HepG2 (cell line): Measurements from ENCODE around the gene IL11RA. TPM values are rescaled to one million over a fixed set of nuclear protein-coding genes. Genes with fewer than 3 reads are reported as not detected.

Experiments
- AKAP8 ChIP-seq: sonication (generic); formaldehyde crosslinking; IDR thresholded peaks from 2 replicates; pipeline ENCODE4 v1.5.1; 2020; ENCODE audit warnings: mild to moderate bottlenecking, missing genetic modification reagents
- FOXK2 ChIP-seq: fragments of 450-650 bp; IDR thresholded peaks from 2 replicates; pipeline ENCODE4 v1.6.1; 2016
- HDAC2 ChIP-seq: sonication (generic); formaldehyde crosslinking; IDR thresholded peaks from 2 replicates; pipeline ENCODE4 v1.4.0; 2020; ENCODE audit warnings: missing genetic modification reagents
- HIVEP1 ChIP-seq: sonication (generic); formaldehyde crosslinking; IDR thresholded peaks from 2 replicates; pipeline ENCODE4 v1.4.0; 2020; ENCODE audit warnings: mild to moderate bottlenecking, missing genetic modification reagents
- NR1H2 ChIP-seq: sonication (generic); formaldehyde crosslinking; IDR thresholded peaks from 2 replicates; pipeline ENCODE4 v1.8.1; 2022; ENCODE audit warnings: low read depth, missing genetic modification reagents, borderline replicate concordance
- POLR2A ChIP-seq, 2 experiments: IDR thresholded peaks; 2 replicates each; pipeline ENCODE4 v1.6.1; 2011; ENCODE audit warnings: low read depth in 2 of 2, low read length in 2 of 2, mild to moderate bottlenecking in 1 of 2, moderate library complexity in 1 of 2; ENCODE audit not compliant: insufficient read depth in 1 of 2
- PRMT3 ChIP-seq: sonication (generic); formaldehyde crosslinking; IDR thresholded peaks from 2 replicates; pipeline ENCODE4 v1.8.1; 2022; ENCODE audit warnings: low read depth, mild to moderate bottlenecking, moderate library complexity, missing genetic modification reagents, borderline replicate concordance
- SAP130 ChIP-seq: IDR thresholded peaks from 2 replicates; pipeline ENCODE4 v1.6.1; 2016; ENCODE audit warnings: low read depth
- TAF1 ChIP-seq: sonication (generic); formaldehyde crosslinking; IDR thresholded peaks from 2 replicates; pipeline ENCODE4 v1.4.0; 2020; ENCODE audit warnings: missing genetic modification reagents
- ZNF335 ChIP-seq: sonication (generic); formaldehyde crosslinking; IDR thresholded peaks from 2 replicates; pipeline ENCODE4 v1.4.0; 2020; ENCODE audit warnings: missing genetic modification reagents
- ZNF619 ChIP-seq: sonication (generic); formaldehyde crosslinking; IDR thresholded peaks from 2 replicates; pipeline ENCODE4 v1.4.0; 2020; ENCODE audit warnings: mild to moderate bottlenecking, missing genetic modification reagents
- ZNF720 ChIP-seq: sonication (generic); formaldehyde crosslinking; IDR thresholded peaks from 2 replicates; pipeline ENCODE4 v1.4.0; 2020; ENCODE audit warnings: missing genetic modification reagents
- ZNF724P ChIP-seq: sonication (generic); formaldehyde crosslinking; IDR thresholded peaks from 2 replicates; pipeline ENCODE4 v1.8.0; 2022; ENCODE audit warnings: missing genetic modification reagents, borderline replicate concordance
- ZNF768 ChIP-seq: sonication (generic); formaldehyde crosslinking; IDR thresholded peaks from 2 replicates; pipeline ENCODE4 v1.4.0; 2020; ENCODE audit warnings: missing genetic modification reagents
- ZNF83 ChIP-seq: sonication (generic); formaldehyde crosslinking; IDR thresholded peaks from 2 replicates; pipeline ENCODE4 v1.4.0; 2020; ENCODE audit warnings: missing genetic modification reagents, mild to moderate bottlenecking, borderline replicate concordance
- ZSCAN21 ChIP-seq: sonication (generic); formaldehyde crosslinking; IDR thresholded peaks from 2 replicates; pipeline ENCODE4 v1.8.0; 2022; ENCODE audit warnings: mild to moderate bottlenecking, missing genetic modification reagents, moderate library complexity, borderline replicate concordance
- polyA plus RNA-seq, 8 experiments: library from polyadenylated mRNA; depleted of rRNA in 3 of 8; stranded (reverse) in 7 of 8; unstranded in 1 of 8; fragments of >200 nt; fragmentation: Illumina TruSeq in 4 of 8; extraction: Trizol in 4 of 8; gene quantifications; 2 replicates each; pipeline versions ENCODE4 v1.2.1 to v1.2.3, GENCODE V29; 2011 to 2016; ENCODE audit warnings: low read depth in 4 of 8, missing spikeins in 1 of 8, mixed read lengths in 1 of 8; ENCODE audit not compliant: insufficient read depth in 1 of 8
- total RNA-seq, 5 experiments: library from RNA; depleted of rRNA; stranded (reverse); fragments of >200 nt; fragmentation: Illumina TruSeq; extraction: Trizol; gene quantifications; 2 replicates each; pipeline ENCODE4 v1.2.3, GENCODE V29; 2016; ENCODE audit warnings: low read depth in 1 of 5
- TF ChIP-seq, protein P1 (sequence below): sonication (generic); formaldehyde crosslinking; IDR thresholded peaks from 2 replicates; pipeline ENCODE4 v1.5.1; 2020; ENCODE audit warnings: missing genetic modification reagents, mild to moderate bottlenecking, borderline replicate concordance
- TF ChIP-seq, protein P2 (sequence below): sonication (generic); formaldehyde crosslinking; IDR thresholded peaks from 2 replicates; pipeline ENCODE4 v1.4.0; 2020; ENCODE audit warnings: mild to moderate bottlenecking, missing genetic modification reagents
- TF ChIP-seq, protein P3 (sequence below): sonication (generic); formaldehyde crosslinking; IDR thresholded peaks from 2 replicates; pipeline ENCODE4 v1.8.0; 2022; ENCODE audit warnings: mild to moderate bottlenecking, missing genetic modification reagents

IL11RA gene
- total and polyA plus RNA-seq, 2 of the 13 experiments (the other 11 are each of a cell fraction or from before 2014, with no cell fraction given) = 2.0 to 4.2 TPM

DNA sequence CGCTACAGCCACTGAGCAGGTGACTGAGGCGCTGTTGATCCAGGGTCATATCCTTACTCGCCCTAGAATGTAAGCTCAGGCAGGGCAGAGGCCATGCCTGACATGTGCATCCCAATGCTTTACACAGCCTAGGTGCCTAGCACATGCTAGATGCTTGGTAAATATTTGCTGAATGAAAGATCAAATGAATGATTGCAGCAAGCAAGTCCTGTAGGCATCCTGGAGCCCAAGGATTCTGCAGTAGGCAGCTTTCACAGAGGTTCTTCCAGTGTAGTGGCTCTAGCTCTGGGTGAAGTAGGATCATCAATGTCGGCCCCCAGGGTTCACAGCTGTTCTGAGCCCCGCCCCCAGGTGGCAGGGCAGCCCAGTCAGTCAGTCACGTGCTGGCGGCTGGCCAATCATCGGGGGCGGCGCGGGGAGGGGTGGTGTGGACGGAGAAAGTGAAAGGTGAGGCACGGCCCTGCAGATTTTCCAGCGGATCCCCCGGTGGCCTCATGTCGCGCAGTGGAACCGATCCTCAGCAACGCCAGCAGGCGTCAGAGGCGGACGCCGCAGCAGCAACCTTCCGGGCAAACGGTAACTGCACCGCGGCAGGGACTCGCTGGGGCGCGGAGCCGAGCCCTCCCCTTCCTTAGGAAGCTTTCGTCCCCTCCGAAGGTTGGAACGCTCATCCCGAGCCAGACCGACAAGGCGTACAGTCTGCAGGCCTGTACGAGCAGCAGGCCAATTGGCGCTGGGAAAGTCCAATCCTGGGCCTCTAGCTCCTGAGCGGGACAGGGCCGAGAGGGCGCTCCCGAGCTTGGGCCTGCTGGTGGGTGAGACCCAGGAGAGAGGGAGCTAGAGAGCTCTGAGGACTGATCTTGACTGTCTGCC lies 5.5 kb upstream of the IL11RA start, which contains the start of gene GALT (continued):
- TF ChIP-seq, protein P1, sequence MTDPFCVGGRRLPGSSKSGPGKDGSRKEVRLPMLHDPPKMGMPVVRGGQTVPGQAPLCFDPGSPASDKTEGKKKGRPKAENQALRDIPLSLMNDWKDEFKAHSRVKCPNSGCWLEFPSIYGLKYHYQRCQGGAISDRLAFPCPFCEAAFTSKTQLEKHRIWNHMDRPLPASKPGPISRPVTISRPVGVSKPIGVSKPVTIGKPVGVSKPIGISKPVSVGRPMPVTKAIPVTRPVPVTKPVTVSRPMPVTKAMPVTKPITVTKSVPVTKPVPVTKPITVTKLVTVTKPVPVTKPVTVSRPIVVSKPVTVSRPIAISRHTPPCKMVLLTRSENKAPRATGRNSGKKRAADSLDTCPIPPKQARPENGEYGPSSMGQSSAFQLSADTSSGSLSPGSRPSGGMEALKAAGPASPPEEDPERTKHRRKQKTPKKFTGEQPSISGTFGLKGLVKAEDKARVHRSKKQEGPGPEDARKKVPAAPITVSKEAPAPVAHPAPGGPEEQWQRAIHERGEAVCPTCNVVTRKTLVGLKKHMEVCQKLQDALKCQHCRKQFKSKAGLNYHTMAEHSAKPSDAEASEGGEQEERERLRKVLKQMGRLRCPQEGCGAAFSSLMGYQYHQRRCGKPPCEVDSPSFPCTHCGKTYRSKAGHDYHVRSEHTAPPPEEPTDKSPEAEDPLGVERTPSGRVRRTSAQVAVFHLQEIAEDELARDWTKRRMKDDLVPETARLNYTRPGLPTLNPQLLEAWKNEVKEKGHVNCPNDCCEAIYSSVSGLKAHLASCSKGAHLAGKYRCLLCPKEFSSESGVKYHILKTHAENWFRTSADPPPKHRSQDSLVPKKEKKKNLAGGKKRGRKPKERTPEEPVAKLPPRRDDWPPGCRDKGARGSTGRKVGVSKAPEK (CRISPR knock-in tag) = no peak
- TF ChIP-seq HDAC2 (CRISPR knock-in tag) (peak; percentile 62; the same call in 1 of the 2 replicates), ZSCAN21 (no peak), ZNF83 (CRISPR knock-in tag) (no peak), FOXK2 (peak; percentile 44; the same call in 1 of the 2 replicates), ZNF335 (0 out of 2 replicates have a peak, but pooled peaks have one; percentile 8), PRMT3 (CRISPR knock-in tag) (no peak; the same call in 1 of the 2 replicates), NR1H2 (CRISPR knock-in tag) (no peak; the same call in 1 of the 2 replicates), POLR2A (IDR thresholded peaks at IDR 0.05; ENCODE audit: insufficient read depth in 1 of 2, low read depth in 2 of 2, low read length in 2 of 2) (peak in 1 of 2 experiments; percentile 73; a peak in 2 of 4 replicates), SAP130 (CRISPR knock-in tag) (peak; percentile 85), ZNF619 (CRISPR knock-in tag) (peak; percentile 15; the same call in 1 of the 2 replicates), TAF1 (CRISPR knock-in tag) (peak; percentile 90), ZNF724P (CRISPR knock-in tag) (peak; percentile 92; the same call in 1 of the 2 replicates), AKAP8 (CRISPR knock-in tag) (no peak), ZNF720 (no peak), ZNF768 (CRISPR knock-in tag) (peak; percentile 59; the same call in 1 of the 2 replicates), HIVEP1 (CRISPR knock-in tag) (peak; percentile 79)
- TF ChIP-seq, protein P2, sequence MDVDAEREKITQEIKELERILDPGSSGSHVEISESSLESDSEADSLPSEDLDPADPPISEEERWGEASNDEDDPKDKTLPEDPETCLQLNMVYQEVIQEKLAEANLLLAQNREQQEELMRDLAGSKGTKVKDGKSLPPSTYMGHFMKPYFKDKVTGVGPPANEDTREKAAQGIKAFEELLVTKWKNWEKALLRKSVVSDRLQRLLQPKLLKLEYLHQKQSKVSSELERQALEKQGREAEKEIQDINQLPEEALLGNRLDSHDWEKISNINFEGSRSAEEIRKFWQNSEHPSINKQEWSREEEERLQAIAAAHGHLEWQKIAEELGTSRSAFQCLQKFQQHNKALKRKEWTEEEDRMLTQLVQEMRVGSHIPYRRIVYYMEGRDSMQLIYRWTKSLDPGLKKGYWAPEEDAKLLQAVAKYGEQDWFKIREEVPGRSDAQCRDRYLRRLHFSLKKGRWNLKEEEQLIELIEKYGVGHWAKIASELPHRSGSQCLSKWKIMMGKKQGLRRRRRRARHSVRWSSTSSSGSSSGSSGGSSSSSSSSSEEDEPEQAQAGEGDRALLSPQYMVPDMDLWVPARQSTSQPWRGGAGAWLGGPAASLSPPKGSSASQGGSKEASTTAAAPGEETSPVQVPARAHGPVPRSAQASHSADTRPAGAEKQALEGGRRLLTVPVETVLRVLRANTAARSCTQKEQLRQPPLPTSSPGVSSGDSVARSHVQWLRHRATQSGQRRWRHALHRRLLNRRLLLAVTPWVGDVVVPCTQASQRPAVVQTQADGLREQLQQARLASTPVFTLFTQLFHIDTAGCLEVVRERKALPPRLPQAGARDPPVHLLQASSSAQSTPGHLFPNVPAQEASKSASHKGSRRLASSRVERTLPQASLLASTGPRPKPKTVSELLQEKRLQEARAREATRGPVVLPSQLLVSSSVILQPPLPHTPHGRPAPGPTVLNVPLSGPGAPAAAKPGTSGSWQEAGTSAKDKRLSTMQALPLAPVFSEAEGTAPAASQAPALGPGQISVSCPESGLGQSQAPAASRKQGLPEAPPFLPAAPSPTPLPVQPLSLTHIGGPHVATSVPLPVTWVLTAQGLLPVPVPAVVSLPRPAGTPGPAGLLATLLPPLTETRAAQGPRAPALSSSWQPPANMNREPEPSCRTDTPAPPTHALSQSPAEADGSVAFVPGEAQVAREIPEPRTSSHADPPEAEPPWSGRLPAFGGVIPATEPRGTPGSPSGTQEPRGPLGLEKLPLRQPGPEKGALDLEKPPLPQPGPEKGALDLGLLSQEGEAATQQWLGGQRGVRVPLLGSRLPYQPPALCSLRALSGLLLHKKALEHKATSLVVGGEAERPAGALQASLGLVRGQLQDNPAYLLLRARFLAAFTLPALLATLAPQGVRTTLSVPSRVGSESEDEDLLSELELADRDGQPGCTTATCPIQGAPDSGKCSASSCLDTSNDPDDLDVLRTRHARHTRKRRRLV (CRISPR knock-in tag) = peak; percentile 81; the same call in 1 of the 2 replicates
- TF ChIP-seq, protein P3, sequence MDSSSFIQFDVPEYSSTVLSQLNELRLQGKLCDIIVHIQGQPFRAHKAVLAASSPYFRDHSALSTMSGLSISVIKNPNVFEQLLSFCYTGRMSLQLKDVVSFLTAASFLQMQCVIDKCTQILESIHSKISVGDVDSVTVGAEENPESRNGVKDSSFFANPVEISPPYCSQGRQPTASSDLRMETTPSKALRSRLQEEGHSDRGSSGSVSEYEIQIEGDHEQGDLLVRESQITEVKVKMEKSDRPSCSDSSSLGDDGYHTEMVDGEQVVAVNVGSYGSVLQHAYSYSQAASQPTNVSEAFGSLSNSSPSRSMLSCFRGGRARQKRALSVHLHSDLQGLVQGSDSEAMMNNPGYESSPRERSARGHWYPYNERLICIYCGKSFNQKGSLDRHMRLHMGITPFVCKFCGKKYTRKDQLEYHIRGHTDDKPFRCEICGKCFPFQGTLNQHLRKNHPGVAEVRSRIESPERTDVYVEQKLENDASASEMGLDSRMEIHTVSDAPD (CRISPR knock-in tag) = peak; percentile 34; the same call in 1 of the 2 replicates
